ENCODE data around the gene ERG. TPM values are rescaled to one million over a fixed set of nuclear protein-coding genes. Genes with fewer than 3 reads are reported as not detected.

The ERG gene
- total and polyA plus RNA-seq, 2 experiments from 2014 or later = 0.14 to 0.44 TPM

DNA sequence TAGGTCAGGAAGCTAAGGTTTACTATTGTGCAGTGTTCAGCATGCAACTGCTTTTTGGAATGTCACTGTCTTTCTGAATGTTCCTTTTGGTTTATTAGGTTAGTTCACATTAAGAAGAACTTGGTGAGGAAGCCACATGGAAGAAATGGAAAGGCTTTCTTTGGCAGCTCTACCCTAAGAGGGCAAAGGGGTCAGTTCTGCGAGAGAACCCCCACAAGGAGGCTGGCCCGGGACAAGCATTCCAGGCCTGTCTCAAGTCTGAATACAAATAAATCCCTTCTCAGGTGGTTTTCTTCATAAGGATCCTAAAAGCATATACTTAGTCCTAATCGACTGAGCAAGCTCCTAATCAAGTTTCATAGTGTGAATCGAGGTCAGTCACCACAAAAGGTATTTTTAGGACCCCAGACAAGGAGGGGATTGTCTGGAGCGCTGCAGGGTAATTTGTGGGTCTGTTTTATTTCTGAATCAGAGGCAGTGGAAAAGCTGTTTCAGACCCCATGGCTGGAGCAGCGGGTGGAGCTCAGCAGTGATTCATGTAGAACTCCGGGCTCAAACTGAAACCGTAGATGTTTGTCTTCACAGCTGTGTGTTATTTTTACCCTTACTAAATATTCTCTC is 63.3 kb downstream of the ERG start:
- ATAC-seq = no peak

More for the DNA sequence above, 63.3 kb downstream of the ERG start:
- Histone ChIP-seq H3K79me2 (replicated peaks; ENCODE audit: insufficient read depth) (no peaks in the 10 kb centered on the region), H3K27me3 (ENCODE audit: insufficient read depth) (no peaks in the 10 kb centered on the region), H3K4me3 (no peak overlapping the region), H3K27ac (ENCODE audit: low read depth) (no peak overlapping the region), H3K36me3 (ENCODE audit: insufficient read depth) (no peaks in the 10 kb centered on the region), H3F3A (replicated peaks; ENCODE audit: low read depth) (no peaks in the 10 kb centered on the region), H3K4me1 (ENCODE audit: insufficient read depth) (no peaks in the 10 kb centered on the region), H4K20me1 (replicated peaks; ENCODE audit: insufficient read depth) (no peaks in the 10 kb centered on the region), H2AFZ (no peak overlapping the region), H3K4me2 (no peak overlapping the region), H3K9me2 (ENCODE audit: insufficient read depth) (no peaks in the 10 kb centered on the region)
- Mint-ChIP-seq H3K36me3 (ENCODE audit: low read depth) (peaks cover 3% of the 10 kb centered on the region; the same call in 2 of the 3 replicates), H3K27ac (no peak overlapping the region), H3K9me3 (peaks cover 4% of the 10 kb centered on the region; the same call in 2 of the 3 replicates), H3K4me3 (no peak overlapping the region), H3K4me1 (no peaks in the 10 kb centered on the region; the same call in 1 of the 3 replicates), H3K27me3 (ENCODE audit: insufficient read depth, low read depth, poor library complexity) (peaks cover 5% of the 10 kb centered on the region)
- DNase-seq (ENCODE audit: low spot score) = no peak
- TF ChIP-seq POLR2AphosphoS5 (IDR thresholded peaks at IDR 0.05; ENCODE audit: low read depth) (no peak), CREB1 (CRISPR knock-in tag; IDR thresholded peaks at IDR 0.05; ENCODE audit: low read depth) (no peak), EZH2phosphoT487 (IDR thresholded peaks at IDR 0.05; ENCODE audit: unreplicated experiment) (no peak), ZNF462 (CRISPR knock-in tag; IDR thresholded peaks at IDR 0.05) (no peak), JUNB (IDR thresholded peaks at IDR 0.05; ENCODE audit: unreplicated experiment) (no peak), ZNF114 (CRISPR knock-in tag; IDR thresholded peaks at IDR 0.05) (no peak), NANOG (IDR thresholded peaks at IDR 0.05; ENCODE audit: borderline replicate concordance) (no peak), STAT1 (IDR thresholded peaks at IDR 0.05; ENCODE audit: unreplicated experiment) (no peak), ZNF331 (CRISPR knock-in tag; IDR thresholded peaks at IDR 0.05; ENCODE audit: low read depth) (no peak), EZH2 (IDR thresholded peaks at IDR 0.05; ENCODE audit: low read depth, unreplicated experiment) (no peak)
- TF ChIP-seq, protein P1, sequence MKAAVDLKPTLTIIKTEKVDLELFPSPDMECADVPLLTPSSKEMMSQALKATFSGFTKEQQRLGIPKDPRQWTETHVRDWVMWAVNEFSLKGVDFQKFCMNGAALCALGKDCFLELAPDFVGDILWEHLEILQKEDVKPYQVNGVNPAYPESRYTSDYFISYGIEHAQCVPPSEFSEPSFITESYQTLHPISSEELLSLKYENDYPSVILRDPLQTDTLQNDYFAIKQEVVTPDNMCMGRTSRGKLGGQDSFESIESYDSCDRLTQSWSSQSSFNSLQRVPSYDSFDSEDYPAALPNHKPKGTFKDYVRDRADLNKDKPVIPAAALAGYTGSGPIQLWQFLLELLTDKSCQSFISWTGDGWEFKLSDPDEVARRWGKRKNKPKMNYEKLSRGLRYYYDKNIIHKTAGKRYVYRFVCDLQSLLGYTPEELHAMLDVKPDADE (IDR thresholded peaks at IDR 0.05) = no peak
- TF ChIP-seq, protein P2, sequence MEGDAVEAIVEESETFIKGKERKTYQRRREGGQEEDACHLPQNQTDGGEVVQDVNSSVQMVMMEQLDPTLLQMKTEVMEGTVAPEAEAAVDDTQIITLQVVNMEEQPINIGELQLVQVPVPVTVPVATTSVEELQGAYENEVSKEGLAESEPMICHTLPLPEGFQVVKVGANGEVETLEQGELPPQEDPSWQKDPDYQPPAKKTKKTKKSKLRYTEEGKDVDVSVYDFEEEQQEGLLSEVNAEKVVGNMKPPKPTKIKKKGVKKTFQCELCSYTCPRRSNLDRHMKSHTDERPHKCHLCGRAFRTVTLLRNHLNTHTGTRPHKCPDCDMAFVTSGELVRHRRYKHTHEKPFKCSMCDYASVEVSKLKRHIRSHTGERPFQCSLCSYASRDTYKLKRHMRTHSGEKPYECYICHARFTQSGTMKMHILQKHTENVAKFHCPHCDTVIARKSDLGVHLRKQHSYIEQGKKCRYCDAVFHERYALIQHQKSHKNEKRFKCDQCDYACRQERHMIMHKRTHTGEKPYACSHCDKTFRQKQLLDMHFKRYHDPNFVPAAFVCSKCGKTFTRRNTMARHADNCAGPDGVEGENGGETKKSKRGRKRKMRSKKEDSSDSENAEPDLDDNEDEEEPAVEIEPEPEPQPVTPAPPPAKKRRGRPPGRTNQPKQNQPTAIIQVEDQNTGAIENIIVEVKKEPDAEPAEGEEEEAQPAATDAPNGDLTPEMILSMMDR (conservative IDR thresholded peaks at IDR 0.05; ENCODE audit: low read depth in 2 of 2) = no peak
- TF ChIP-seq, protein P3, sequence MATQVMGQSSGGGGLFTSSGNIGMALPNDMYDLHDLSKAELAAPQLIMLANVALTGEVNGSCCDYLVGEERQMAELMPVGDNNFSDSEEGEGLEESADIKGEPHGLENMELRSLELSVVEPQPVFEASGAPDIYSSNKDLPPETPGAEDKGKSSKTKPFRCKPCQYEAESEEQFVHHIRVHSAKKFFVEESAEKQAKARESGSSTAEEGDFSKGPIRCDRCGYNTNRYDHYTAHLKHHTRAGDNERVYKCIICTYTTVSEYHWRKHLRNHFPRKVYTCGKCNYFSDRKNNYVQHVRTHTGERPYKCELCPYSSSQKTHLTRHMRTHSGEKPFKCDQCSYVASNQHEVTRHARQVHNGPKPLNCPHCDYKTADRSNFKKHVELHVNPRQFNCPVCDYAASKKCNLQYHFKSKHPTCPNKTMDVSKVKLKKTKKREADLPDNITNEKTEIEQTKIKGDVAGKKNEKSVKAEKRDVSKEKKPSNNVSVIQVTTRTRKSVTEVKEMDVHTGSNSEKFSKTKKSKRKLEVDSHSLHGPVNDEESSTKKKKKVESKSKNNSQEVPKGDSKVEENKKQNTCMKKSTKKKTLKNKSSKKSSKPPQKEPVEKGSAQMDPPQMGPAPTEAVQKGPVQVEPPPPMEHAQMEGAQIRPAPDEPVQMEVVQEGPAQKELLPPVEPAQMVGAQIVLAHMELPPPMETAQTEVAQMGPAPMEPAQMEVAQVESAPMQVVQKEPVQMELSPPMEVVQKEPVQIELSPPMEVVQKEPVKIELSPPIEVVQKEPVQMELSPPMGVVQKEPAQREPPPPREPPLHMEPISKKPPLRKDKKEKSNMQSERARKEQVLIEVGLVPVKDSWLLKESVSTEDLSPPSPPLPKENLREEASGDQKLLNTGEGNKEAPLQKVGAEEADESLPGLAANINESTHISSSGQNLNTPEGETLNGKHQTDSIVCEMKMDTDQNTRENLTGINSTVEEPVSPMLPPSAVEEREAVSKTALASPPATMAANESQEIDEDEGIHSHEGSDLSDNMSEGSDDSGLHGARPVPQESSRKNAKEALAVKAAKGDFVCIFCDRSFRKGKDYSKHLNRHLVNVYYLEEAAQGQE (IDR thresholded peaks at IDR 0.05; ENCODE audit: unreplicated experiment) = no peak
